Adrenal gland (tissue), 12 donors: ENCODE measurements around the gene TBCK. TPM values are rescaled to one million over a fixed set of nuclear protein-coding genes. Genes with fewer than 3 reads are reported as not detected.

ENCODE experiments used
- DNase-seq, 7 donors: peaks; one replicate each; pipeline ENCODE4 v3.0.0-alpha.2; 2019 to 2020
- H3K27ac ChIP-seq, 5 donors: fragments of 200-600 bp; sonication (generic) in 4 of 5; 1 replicate in 3 of 5; 2 replicates in 2 of 5; pipeline versions ENCODE4 v1.5.1 to v1.8.0; 2016 to 2020; ENCODE audit warnings: mild to moderate bottlenecking in 1 of 5
- H3K27me3 ChIP-seq: fragments of 200-600 bp; 2 replicates; pipeline ENCODE4 v1.8.0; 2021
- H3K36me3 ChIP-seq, 2 donors: fragments of 200-600 bp; replicated peaks in 1 of 2; 1 replicate in 1 of 2; 2 replicates in 1 of 2; pipeline versions ENCODE4 v1.5.1 to v1.8.0; 2018 to 2022
- H3K4me1 ChIP-seq, 2 donors: fragments of 200-600 bp; replicated peaks in 1 of 2; 1 replicate in 1 of 2; 2 replicates in 1 of 2; pipeline versions ENCODE4 v1.5.1 to v1.8.0; 2018 to 2021
- H3K4me3 ChIP-seq, 4 donors: fragments of 200-600 bp; sonication (generic) in 3 of 4; one replicate each; pipeline ENCODE4 v1.5.1; 2016 to 2018
- H3K9me3 ChIP-seq, 3 donors: fragments of 200-600 bp; sonication (generic) in 1 of 3; replicated peaks in 1 of 3; 1 replicate in 2 of 3; 2 replicates in 1 of 3; pipeline versions ENCODE4 v1.5.1 to v1.8.0; 2016 to 2021
- CTCF ChIP-seq, 6 experiments: fragments of 450-650 bp in 4 of 6; fragments of 200-600 bp in 2 of 6; sonication (generic) in 1 of 6; IDR thresholded peaks; 1 replicate in 5 of 6; 2 replicates in 1 of 6; pipeline versions ENCODE4 v1.5.1 to v1.8.0; 2016 to 2021; ENCODE audit warnings: antibody characterized with exemption in 6 of 6, mild to moderate bottlenecking in 2 of 6, moderate library complexity in 1 of 6
- POLR2A ChIP-seq, 2 donors: fragments of 450-650 bp; IDR thresholded peaks; one replicate each; pipeline ENCODE4 v1.6.1; 2017; ENCODE audit warnings: antibody characterized with exemption in 2 of 2, mild to moderate bottlenecking in 2 of 2, moderate library complexity in 1 of 2
- WGBS, 4 donors: extraction: QIAGEN DNeasy Blood & Tissue Kit in 2 of 4; methylation state at CpG; one replicate each; pipeline versions ENCODE4 v1.1.5 to v1.1.7; 2013 to 2017; 5-methylcytosine and 5-hydroxymethylcytosine counted together
- intact Hi-C, 2 donors: fragments of 100-400 bp; cut with DNase I; formaldehyde crosslinking; loops; one replicate each; pipeline versions ENCODE4 v1.14.1 to v1.15.0; 2022 to 2023
- polyA plus RNA-seq, 3 donors: library from polyadenylated mRNA; stranded (reverse); fragments of 200-250 nt in 2 of 3; fragments of 350-450 nt in 1 of 3; fragmentation: Illumina TruSeq in 1 of 3; extraction: RNeasy Lipid Tissue Mini Kit (QIAGEN cat#74804) in 1 of 3; gene quantifications; one replicate each; pipeline ENCODE4 v1.2.3, GENCODE V29; 2013 to 2014
- total RNA-seq, 9 donors: library from RNA; depleted of rRNA in 4 of 9; stranded (reverse); fragments of >200 nt in 4 of 9; fragments of 120-200 nt in 1 of 9; fragmentation: NEBNext Ultra II Directional in 1 of 9; extraction: Animal tissue kit (Norgen Biotek cat#: 25700) in 1 of 9; gene quantifications; one replicate each; pipeline versions ENCODE4 v1.1.0 to v1.2.4, GENCODE V29; 2013 to 2023
- donor health status: healthy with polysubstance abuse.
- donor health status: Bipolar disorder and iron deficiency.
- donor health status: DM: yes; HTN: yes; CAD: no.
- donor health status: DM: no; HTN: no; CAD: no.
- donor health status: DM: no; HTN: no; CAD: no.
- donor health status: DM: yes; HTN: yes; CAD: no.

Gene TBCK
- total and polyA plus RNA-seq, 12 donors = 12.6 to 76.3 (median 39.8) TPM

GRCh38 chr4:106194801-106195200, 121.2 kb downstream of the TBCK start:
- TF ChIP-seq POLR2A (IDR thresholded peaks at IDR 0.05) = no peak
- TF ChIP-seq CTCF (IDR thresholded peaks at IDR 0.05) = no peak
- no peak for DNase-seq
- Histone ChIP-seq H3K27me3 (no peaks in the 10 kb centered on the region), H3K9me3 (no peaks in the 10 kb centered on the region), H3K4me1 (no peaks in the 10 kb centered on the region), H3K4me3 (no peak overlapping the region), H3K36me3 (no peaks in the 10 kb centered on the region), H3K27ac (no peak overlapping the region)
- intact Hi-C loops = no loop called here
- 86 to 100% (median 95%) methylated on average over 1 of the region's 1 CpG for WGBS, 4 donors

GRCh38 chr4:106192131-106192530, 123.9 kb downstream of the TBCK start:
- TF ChIP-seq CTCF (IDR thresholded peaks at IDR 0.05) (no peak), POLR2A (IDR thresholded peaks at IDR 0.05) (no peak)

GRCh38 chr4:106186201-106186600, 129.8 kb downstream of the TBCK start:
- H3K27ac ChIP-seq = no peak overlapping the region
- H3K4me1 ChIP-seq = no peaks in the 10 kb centered on the region
- TF ChIP-seq CTCF (IDR thresholded peaks at IDR 0.05) (no peak), POLR2A (IDR thresholded peaks at IDR 0.05) (no peak)
- no peaks in the 10 kb centered on the region for H3K36me3 ChIP-seq
- intact Hi-C loops = no loop called here
- no peaks in the 10 kb centered on the region for H3K27me3 ChIP-seq
- no peak overlapping the region for H3K4me3 ChIP-seq
- WGBS, 4 donors = 91 to 100% (median 97%) methylated on average over 1 of the region's 1 CpG
- no peaks in the 10 kb centered on the region for H3K9me3 ChIP-seq
- no peak for DNase-seq

More at GRCh38 chr4:106192131-106192530, 123.9 kb downstream of the TBCK start:
- H3K27me3 ChIP-seq = no peaks in the 10 kb centered on the region
- H3K4me3 ChIP-seq = no peak overlapping the region
- no peaks in the 10 kb centered on the region for H3K36me3 ChIP-seq
- no peak overlapping the region for H3K27ac ChIP-seq
- no peak for DNase-seq
- H3K4me1 ChIP-seq = no peaks in the 10 kb centered on the region
- no peaks in the 10 kb centered on the region for H3K9me3 ChIP-seq
- intact Hi-C loops = no loop called here
- 46 to 92% (median 86%) methylated on average over 1 of the region's 1 CpG for WGBS, 4 donors

- Histone ChIP-seq H3K4me3 (no peak overlapping the region), H3K27ac (no peak overlapping the region), H3K4me1 (no peaks in the 10 kb centered on the region), H3K9me3 (no peaks in the 10 kb centered on the region), H3K36me3 (no peaks in the 10 kb centered on the region), H3K27me3 (no peaks in the 10 kb centered on the region)
- intact Hi-C loops = no loop called here
- no peak for DNase-seq
- TF ChIP-seq CTCF (IDR thresholded peaks at IDR 0.05) = no peak
- TF ChIP-seq POLR2A (IDR thresholded peaks at IDR 0.05) = no peak
Measured at GRCh38 chr4:106183551-106183950, 132.5 kb downstream of the TBCK start.
